CD4-positive, alpha-beta T cell treated with Interleukin-21 for 1 hour (primary cell): Measurements from ENCODE around the gene PDE10A.

Source experiments
- DNase-seq: peaks from one replicate; pipeline ENCODE4 v3.0.0-alpha.2; 2020

The PDE10A gene

GRCh38 chr6:165325609-165326008 lies 337.4 kb downstream of the PDE10A start:
- DNase-seq, result no peak

DNA sequence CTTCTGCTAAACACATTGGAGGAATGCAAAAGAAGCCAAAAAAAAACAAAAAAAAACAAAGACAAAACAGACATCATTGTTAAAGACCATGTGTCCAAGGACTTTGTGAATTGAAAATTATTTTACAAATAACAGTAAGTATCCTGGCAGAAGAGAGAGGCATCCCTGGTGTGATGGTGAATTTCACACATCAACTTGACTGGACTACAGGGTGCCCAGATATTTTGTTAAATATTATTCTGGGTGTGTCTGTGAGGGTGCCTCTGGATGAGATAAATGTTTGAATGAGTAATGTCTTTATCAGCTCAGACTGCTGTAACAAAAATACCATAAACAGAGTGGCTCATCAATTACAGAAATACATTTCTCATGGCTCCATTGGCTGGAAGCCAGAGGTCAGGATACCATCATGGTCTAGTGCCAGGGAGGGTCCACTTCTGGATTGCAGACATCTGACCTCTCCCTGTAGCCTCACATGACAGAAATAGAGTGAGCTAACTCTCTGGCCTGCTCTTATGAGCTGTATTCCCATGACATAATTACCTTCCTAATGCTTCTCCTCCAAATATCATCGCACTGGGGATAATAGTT lies 341.4 kb downstream of the PDE10A start:
- no peak for DNase-seq

- DNase-seq, result no peak
These were observed 341.9 kb downstream of the PDE10A start for GRCh38 chr6:165321150-165321549.

DNA sequence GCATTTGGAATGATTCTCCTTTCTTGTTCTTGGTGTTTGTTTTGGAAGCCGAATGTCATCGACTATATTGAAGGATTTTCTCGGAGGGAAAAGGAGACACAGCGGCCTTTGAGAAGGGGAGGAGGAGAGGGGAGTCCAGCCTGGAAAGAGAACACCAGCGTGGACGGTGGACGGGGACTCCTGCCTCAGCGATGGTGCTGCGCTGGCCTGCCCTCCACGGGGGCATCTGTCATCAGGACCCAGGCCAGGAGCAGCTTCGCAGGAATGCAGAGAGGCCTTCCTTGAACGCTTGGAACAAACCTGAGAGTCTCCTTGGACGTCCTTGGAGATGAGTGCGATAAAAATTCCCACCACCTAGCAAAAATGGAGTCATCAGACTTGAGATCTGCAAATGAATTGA lies 345.3 kb downstream of the PDE10A start:
- no peak for DNase-seq

- no peak for DNase-seq
These were observed 353.9 kb downstream of the PDE10A start, which contains the start of gene C6orf118 for GRCh38 chr6:165308926-165309731. Gene C6orf118 (minus strand): TSS chr6:165309605. CDS start chr6:165309586, 19 bp downstream.

DNA sequence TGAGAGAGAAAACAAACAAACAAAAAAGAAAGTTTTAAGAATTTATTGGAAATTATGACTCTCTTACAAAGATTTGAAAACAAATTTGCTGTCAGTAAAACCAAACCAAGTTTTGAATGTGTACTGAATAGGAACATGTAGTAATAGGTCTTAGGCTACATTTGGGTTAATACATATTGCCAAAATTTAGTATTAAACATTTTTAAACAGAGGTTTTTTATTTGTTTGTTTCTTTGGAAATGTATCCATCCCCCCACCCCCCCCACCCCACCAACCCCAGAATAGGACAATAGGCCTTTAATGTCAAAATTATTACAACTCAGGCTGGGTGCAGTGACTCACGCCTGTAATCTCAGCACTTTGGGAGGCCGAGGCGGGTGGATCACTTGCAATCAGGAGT lies 356.1 kb downstream of the PDE10A start:
- DNase-seq, result no peak

DNA sequence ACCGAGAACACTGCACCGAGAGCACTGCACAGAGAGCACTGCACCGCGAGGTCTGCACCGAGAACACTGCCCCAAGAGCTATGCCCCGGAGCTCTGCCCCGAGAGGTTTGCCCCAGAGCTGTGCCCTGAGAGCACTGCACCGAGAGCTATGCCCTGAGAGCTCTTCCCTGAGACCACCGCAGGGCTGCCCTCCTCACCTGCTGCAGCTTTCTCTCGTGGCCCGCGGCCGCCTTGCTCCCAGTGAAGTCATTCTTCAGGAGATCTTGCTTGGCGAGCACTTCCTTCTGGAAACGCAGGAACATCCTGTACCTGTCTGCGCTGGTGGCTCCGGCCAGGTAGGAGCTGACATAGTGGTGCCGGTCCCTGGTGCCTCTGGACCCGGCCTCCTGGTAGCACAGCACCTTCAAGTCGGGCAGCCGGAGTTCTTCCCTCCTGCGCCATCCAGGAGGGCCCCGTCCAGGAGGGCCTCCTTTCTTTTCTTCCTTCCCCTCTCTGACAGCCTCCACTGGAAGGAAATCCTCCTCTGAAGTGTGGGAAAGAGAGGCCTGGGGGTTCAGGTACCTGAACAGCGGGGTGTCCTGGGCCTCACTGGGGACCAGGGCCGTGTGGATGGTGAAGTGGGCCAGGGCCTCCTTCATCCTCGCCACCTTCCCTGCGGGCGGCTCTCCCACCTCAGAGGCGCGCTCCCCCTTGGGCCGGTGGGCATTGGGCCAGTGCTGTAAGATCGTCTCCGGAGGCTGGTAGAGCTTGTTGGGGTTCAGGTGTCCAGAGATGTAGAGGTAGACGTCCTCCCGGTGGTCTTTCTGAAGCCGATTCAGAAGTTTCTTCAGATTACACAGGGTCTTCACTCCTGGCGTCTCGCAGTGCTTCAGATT lies 361.4 kb downstream of the PDE10A start:
- DNase-seq, result no peak

DNA sequence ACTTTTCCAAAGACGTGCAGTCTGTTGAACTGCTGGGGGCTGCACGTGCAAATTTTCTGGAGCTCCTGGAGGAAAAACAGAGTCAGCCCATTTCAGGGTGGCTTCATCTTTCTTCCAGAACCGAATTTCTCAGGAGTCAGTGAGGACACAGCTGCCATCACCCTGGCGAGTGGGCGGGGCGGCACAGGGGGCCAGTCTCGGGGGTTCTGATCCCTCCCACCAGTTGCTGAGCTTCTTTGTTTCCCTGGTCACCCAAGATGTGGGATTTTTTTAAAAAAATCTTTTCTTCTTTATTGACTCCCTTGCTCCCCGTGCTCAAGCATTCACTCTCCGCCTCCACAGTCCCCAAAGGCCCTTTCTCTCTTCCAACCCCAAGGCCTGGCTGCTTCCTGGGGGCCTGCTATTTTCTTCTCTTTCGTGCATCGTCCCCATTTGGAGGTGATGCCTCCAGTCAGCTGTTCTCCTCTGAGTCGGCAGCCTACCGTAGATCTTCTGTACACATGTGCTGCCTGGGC lies 362.6 kb downstream of the PDE10A start:
- no peak for DNase-seq

DNA sequence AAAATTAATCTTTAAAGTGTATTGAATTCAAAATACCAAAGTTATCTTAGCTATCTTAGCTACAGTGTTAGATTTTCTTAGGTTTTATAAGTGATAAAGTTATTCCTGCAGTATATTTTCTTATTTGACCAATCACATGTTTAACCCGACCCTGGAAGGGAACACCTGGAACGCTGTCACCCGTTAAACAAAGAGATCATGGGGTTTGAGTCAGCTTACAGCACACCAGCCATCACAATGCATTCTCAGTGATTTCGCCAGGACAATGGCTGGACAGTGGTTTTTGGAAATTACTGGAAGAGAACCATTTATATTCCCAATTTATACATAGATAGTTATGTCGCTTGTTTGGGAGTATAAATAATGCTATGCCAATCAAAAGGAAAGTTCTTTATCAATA lies 364.2 kb downstream of the PDE10A start:
- DNase-seq, result no peak

GRCh38 chr6:165298402-165298801 lies 364.6 kb downstream of the PDE10A start:
- no peak for DNase-seq

DNA sequence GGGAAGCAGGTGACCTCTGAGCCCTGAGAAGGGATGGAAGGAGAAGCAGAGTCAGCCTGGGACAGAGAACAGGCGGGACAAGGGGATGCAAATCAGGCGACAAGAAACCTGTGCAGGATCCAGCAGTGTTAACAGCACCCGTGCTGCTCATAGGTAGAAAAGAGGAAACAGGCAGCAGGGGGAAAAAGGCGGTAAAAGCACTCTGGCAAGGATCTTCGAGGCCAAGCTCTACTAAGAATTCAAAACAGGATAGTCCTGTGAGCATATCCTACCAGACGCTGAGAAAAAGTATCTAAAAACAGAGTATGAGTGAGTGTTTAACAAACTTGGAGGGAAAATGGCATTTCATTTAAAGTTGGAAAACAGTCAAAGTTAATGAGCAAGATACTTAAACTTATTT lies 370.4 kb downstream of the PDE10A start:
- DNase-seq, result no peak
